GM21723 (cell line): Measurements from ENCODE around the gene NFU1.
A peak's percentile ranks its signal among the peaks of the same experiment; 100 is the strongest.
"Not testable (repeated sequence)": the region's sequence is repeated elsewhere in the genome, so short reads cannot be mapped to it uniquely, and the experiment has no call there.

ENCODE experiments used
- ATAC-seq: cut with Tn5 transposase; IDR thresholded peaks from one replicate; pipeline ENCODE4 v1.9.1; 2021; ENCODE audit warnings: mild to moderate bottlenecking, moderate library complexity; ENCODE audit not compliant: unreplicated experiment

NFU1 gene

DNA sequence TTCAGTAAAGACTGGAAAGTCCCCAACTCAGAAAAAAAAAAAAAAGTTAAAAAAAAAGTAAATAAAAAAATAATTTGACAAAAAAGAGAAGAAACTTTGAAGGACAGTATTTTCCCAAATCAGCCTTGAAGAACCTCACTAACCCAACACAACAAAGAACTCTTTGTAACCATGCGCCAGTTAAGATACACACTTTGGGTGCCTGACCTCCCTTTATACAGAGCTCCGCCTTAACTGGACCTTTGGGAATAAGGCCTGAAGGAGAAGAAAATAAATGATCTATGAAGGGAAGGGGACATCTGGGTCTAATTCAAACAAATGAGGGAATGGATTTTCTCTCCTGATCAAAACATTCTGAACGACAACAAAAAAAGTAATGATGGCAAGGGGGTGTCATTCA is 48.0 kb downstream of the NFU1 start:
- no peak for ATAC-seq

DNA sequence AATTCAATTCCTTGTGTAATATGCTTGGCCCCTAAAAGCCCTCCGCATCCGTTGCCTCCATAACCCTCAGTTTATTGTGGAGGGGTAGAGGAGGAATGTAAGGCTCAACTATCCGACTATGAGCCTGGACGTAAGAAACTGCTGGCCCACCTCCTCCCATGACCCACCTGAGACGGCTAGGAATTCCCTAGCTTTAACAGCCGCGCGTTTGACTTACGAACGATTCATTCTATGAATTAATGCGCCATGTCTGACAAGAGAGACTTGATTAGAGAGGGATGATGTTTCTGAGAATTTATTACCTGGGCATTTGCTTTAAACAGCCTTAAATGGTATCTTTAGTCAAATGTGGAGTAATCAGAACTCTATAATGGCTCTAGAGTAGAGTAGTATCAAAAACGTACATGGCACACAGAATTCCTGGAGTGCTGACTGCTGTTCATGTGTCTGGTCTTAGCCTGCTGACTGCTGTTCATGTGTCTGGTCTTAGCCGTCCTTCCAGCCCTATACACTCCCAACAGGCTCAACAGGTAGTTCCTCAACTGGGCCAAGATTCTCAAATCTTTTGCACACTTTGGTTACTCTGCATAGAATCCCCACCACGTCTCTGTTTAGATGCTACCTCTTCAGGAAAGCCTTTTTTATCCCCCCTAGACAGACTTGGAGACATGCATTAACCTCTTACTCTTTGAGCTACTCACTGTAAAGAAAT is 49.3 kb downstream of the NFU1 start:
- ATAC-seq: no peak

DNA sequence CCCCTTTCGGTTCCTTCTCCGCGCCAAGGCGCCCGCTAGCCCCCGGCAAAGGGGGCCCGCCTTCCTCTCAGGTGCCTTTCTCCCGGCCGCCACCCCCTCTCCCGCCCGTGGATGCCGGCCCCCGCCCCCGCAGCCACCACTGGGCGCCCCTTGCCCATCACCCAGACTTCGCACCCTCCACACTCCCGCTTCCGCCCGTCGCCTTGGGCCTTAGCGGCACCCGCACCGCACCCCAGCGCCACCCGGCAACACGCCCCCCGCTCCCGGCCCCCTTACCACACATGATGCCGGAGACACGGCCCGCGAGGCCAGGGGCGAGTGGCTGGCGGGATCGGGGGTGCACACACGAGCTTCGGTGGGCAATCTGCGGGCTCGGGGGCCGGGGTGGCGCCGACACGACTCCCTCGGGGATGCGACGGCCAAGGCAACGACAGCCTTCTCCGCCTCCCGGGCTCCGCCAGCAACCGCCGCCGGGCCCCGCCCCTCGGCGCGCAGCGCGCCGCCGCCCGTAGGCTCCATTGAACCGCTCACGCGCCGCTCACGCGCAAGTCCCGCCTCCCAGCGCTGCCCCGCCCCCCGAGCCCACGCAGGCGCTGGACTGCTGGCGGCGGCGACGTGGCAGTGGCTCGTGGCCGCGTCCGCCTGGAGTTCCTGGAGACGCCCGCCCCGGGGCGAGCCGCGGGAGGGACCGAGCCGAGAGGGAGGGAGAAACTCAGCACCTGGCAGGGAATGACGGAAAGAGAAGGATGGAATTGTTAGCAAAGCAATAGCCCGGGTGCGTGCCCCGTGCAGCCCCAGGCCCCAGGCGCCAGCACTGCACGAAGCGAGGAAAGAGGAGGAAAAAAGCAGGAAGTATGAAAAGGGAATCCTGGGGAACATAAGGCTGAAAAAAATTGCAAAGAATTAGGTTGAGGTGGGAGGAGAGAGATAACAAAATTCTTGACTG is 50.2 kb downstream of the NFU1 start, which contains the start of gene GFPT1:
TSS of gene GFPT1 (minus strand) at position 439 of the 946 bp plus-strand sequence. CDS start at position 283, 156 bp downstream.
- ATAC-seq: peak; percentile 90

DNA sequence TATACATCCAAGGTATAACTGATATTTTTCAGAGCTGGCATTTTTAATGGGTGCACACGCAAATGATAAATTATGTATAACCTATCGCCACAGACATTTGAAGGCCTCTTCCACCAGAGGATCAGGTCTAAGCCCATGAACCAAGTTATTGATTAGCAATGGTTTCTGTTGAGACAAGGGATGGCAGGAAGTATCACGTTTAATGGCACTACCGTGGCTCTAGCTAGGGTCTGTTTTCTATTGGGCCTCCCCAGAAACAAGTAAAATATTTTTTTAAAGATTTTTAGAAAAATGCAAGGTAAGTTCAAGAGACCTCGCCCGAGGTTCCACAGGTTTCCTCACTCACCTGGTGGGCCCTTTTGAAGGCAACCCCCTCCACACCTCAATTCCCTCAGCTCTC is 50.9 kb downstream of the NFU1 start:
- ATAC-seq: no peak

DNA sequence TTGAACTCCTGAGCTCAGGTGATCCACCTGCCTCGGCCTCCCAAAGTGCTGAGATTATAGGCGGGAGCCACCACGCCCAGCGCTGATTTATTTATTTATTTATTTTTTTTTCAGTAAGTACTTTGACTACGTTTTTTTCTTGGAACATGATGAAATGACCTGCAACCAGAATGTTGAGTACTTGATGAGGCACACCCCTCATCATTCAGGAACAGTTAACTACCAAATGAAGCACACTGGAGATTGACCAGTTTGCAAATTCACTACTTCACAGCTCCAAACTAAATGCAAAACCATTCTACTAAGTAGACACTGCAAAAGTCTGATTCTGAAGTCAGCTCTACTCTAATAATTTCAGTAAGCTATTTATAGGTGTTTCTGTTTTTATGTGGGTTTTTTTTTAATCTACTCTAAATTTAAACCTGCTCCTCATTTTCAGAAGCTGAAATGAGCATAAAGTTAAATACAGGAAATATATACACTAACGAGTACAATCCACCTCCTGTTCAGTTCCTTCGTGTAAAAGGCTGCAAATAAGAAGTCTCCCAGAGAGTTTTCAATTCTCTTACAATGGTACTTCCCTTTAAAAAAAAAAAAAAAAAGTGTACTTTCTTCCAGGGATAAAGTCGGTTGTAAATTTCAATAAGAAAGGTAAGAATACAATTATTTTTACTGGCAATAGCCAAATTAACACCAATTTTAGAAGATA is 51.6 kb downstream of the NFU1 start:
- no peak for ATAC-seq

DNA sequence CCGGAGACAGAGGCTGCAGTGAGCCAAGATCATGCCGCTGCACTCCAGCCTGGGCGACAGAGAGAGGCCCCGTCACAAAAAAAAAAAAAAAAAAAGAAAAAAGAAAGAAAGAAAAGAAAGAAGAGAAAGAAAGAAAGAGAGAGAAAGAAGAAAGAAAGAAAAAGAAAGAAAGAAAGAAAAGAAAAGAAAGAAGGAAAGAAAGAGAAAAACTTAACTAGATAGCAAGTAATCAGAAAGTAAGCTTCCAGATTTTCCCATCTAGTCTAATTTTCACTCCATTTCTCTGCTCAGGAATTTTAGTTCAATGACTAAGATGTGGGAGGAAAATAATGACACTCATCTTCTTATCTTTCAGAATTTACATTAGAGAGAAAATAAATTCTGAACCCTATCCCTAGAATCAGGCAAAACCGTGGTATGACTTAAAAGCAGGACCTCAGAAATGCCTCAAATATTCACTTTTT is 52.6 kb downstream of the NFU1 start:
- no peak for ATAC-seq

DNA sequence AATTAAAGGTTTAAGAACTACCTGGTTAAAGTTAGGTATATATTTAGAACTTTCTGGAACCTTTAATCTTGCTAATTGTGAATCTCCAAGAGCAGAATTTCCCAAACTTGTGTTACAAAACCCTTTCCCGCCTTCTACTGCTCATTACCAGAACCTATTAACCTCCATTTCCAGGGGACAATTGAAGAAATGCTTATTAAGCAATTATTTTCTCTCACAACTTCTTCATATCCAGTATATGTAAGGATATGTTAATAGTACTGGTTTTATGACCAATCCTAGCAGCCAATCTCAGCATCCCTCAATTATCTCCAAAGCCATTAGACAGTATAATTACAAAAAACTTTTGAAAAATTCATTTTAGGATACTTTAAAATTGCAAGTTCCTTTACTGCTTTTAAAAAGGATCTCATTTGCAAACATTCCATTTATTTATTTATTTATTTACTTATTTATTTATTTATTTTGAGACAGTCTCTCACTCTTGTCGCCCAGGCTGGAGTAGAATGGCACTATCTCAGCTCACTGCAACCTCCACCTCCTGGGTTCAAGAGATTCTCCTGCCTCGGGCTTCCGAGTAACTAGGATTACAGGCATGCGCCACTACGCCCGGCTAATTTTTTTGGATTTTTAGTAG is 53.9 kb downstream of the NFU1 start:
- no peak for ATAC-seq

DNA sequence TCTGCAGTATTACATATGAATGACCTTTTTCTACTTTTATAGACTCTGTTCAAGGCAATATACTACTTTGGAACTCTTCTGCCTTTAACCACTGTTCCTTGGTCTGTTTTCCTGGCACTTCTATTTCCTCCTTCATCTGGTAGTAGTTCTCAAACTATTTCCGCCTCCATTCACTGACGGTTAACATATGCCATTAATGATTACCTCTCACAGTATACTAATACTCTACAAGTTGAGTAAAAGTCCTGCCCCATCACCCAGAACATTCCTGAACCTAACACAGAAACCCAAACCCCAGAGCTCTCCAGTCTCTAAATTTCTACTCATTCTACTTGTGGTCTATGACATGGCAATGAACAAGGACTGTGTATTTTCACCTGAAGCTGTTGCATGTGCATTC is 54.7 kb downstream of the NFU1 start:
- no peak for ATAC-seq

DNA sequence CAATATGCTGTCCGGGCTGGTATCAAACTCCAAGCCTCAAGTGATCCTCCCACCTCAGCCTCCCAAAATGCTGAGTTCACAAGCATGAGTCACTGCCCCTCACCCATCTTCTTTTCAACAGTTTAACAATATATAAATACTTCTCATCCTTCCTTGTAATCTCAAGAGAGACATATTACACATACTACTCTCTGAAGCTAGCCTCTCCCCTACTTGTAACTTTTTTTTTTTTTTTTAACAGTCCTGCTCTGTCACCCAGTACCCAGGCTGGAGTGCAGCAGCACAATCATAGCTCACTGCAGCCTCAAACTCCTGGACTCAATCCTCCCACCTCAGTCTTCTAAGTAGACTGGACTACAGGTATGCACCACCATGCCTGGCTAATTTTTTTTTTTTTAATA is 55.9 kb downstream of the NFU1 start:
- ATAC-seq: no peak

DNA sequence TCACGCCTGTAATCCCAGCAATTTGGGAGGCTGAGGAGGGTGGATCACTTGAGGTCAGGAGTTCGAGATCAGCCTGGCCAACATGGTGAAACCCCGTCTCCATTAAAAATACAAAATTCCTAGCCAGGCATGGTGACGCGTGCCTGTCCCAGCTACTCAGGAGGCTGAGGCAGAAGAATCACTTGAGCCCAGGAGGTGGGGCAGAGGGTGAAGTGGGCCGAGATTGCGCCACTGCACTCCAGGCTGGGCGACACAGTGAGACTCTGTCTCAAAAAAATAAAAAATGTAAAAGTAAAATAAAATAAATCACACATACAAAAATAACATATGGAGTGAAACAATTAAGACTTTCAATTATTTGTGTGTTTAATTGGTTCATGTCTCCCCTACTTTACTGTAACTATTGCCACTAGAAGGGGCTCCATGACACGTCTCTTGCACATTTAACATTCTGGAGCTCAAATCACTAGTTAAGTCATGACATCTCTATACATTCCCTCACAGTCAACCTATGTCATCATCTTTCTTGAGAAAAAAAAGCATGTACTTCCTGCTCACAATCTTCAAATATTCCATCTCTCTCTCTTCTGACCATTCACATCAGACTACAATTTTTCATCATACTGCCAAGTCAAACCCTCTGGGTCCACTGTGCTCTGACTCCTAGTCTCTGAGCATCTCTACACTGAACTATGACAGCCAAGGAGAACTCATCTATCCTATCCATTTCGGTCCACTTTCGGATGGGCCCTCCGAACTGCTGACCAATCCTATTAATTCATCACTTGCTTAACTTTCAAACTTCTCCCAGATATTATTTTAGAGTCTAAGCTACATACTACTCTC is 56.9 kb downstream of the NFU1 start:
- ATAC-seq: no peak

DNA sequence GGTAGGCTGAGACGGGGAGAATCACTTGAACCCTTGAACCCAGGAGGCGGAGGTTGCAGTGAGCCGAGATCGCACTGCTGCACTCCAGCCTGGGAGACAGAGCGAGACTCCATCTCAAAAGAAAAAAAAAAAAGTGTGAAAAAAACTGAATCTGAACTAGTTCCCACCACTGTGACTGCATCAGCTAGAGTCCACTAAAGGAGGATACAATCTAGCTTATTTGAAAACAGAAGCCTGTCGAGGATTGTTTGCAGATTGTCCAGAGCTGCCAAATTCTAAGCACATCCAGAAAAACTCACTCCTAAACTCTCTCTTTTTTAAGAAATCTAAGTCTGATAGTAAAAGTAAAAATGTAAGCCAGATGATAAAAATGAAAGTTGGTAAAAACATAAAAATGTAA is 60.8 kb downstream of the NFU1 start:
- no peak for ATAC-seq

DNA sequence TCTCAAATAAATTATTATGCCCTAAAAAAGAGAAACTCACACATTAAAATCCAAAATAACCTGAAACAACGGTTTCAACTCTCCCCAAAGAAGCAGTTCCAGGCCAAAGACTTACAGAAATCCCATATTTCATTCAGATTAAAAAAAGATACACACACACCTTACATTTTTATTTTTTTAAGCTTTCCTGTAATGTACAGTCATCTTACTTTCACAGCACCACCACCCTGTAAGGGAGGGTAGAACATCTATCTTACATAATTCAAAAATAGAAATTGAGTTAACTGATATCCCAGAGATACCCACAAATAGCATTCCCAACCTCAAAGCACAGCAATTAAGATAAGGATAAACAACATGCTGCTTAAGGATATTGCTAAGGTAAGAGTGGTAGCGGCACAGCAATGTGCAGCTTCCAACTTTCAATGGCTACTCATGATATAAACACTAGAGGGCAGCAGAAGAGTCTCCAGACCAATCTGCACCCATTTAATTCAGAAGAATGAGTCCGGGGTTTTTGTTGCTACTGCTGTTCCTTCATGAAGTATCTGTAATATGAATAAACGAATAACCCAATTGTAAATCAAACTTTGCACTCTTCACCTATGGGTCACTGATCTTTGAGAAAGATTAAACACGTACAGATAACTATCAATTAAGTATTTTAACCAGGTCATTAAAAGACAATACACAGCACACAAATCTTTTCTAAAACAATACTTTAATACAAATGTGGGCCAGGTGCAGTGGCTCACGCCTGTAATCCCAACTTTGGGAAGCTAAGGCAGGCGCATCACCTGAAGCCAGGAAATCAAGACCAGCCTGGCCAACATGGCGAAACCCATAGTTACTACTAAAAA is 61.5 kb downstream of the NFU1 start:
- ATAC-seq: no peak

DNA sequence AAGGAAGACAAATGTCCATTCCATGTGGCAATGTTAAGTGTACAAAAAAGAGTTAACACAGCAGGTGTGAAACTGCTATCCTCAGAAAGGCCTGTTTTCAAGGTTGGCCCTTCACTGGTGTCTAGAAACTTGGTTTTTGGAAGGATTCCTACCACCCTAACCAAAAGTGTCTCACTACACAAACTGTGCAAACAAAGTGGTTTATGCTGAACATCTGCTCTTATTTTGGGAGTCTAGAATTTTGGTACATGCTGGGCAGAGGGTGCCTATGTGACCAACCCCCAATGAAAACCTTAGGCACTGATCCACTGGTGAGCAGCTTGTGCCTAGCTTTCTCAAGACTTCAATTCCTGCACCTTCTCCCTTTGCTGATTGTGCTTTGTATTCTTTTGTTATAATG is 64.5 kb downstream of the NFU1 start:
- ATAC-seq: no peak

DNA sequence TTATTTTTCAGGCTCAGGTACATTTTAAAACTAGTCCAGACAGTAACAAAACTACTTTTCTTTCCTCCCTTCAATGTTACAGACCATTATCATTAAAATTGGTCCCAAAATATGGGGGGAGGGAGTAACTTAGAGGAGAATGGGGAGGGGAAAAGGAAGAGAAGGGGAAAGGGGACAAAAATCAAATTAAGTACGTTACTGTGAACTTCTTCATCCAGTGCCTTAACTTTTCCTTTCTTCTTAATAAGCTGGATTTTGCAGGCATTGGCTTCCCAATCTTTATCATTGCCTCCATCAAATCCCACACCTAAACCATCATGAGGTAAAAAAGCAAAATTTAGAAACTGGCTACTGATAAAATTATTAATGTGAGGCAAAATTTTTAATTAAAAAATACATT is 67.4 kb downstream of the NFU1 start:
- ATAC-seq: no peak

DNA sequence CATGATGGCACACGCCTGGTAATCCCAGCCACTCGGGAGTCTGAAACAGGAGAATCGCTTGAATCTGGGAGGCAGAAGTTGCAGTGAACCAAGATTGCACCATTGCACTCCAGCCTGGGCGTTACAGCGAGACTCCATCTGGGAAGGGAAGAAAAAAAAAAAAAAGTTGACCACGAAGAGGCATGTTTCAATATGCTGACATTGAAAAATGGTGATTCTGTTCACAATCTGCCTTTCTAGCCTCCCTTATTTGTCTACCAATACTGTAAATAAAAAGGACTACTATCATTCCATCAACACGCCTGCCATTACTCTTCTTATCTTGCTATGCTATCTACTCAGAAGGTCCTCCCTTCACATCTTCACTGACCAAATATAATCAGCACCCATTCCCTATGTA is 68.6 kb downstream of the NFU1 start:
- ATAC-seq: no peak

DNA sequence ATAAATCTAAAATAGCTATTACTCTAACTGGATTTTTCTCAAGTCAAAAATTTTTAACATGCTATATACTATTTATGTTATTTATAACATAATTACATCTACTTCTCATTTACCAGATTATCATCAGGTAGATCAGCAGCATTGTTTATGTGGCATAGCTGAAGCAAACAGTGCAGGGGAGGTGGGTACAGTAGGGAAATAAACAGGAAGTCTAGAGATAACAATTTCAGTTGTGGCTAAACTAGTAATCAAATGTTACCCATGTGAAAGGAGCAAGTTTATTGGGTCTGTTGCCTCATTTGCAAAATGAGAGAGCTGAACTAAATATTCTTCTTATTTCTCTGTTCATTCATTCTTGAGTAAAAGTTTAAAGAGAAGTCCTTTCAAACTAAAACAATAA is 77.9 kb downstream of the NFU1 start:
- ATAC-seq: no peak

DNA sequence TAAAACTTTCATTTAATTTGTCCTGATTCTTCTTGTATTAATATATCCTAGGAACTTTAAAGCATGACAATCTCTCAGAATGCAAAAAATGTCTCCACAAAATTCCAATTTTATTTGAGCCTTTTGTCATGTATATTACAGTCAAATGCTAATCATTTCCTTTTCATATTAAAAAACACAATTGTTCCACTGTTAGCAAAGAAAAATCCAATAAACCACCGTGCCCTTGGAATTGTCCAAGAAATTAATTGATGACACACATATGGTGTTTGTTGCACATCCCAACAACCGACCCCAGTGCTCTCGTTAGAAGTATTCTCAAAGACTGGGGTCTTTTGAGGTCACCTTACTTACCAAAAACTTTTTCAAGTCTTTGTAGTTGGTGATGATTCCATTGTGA is 78.3 kb downstream of the NFU1 start:
- ATAC-seq: no peak

DNA sequence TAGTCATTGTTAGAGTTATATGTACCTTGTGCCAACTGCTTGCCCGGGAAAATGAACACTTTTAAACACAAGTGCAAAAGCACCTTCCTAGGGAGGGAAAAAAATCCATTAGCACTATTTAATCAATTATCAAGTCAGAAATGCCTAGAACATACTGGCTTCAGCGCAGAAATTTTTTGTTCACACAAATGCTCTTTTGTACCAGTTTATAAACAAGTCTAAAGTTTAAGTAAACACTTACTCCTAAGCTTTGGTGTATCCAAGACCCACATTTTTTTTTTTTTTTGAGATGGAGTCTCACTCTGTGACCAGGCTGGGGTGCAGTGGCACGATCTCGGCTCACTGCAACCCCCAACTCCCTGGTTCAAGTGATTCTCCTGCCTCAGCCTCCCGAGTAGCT is 80.8 kb downstream of the NFU1 start:
- ATAC-seq: no peak

DNA sequence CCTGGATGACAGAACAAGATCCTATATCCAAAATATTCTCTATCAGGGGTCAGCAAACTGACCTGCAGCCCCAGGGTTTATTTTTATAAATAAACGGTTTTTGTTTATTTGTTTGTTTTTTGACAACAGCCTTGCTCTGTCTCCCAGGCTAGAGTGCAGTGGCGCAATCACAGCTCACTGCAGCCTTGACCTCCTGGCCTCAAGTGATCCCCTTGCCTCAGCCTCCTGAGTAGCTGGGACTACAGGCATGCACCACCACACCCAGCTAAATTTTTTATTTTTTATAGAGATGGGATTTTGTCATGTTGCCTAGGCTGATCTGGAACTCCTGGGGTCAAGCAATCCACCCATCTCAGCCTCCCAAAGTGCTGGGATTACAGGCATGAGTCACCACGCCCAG is 82.3 kb downstream of the NFU1 start:
- ATAC-seq: not testable (repeated sequence)
